Stimulated activated CD4-positive, alpha-beta T cell treated with anti-CD3 and anti-CD28 coated beads, Interleukin-1b, Interleukin-23, amount 100 ng/mL, for 24 hours (primary cell): ENCODE data around the gene LTB4R.
A peak's percentile ranks its signal among the peaks of the same experiment; 100 is the strongest.

Source experiments
- DNase-seq, 4 experiments: peaks; one replicate each; pipeline ENCODE4 v3.0.0-alpha.2; 2020; ENCODE audit warnings: low read depth in 4 of 4, low spot score in 1 of 4

The LTB4R gene

GRCh38 chr14:24310646-24311604 lies at the start of gene LTB4R:
Gene LTB4R, plus strand, starts transcription at chr14:24311502. Its CDS starts 4,150 bp downstream, at chr14:24315652.
- peak in 1 of 4 experiments; percentile 31 for DNase-seq

- no peak for DNase-seq
Observed at GRCh38 chr14:24261969-24262327, 49.4 kb upstream of the LTB4R start.

- DNase-seq: no peak
Observed at GRCh38 chr14:24262821-24263733, 48.2 kb upstream of the LTB4R start, which contains the start of gene TGM1. Gene TGM1, minus strand, starts transcription at chr14:24263177. Its CDS starts 825 bp downstream, at chr14:24262352.

GRCh38 chr14:24263848-24264247 lies 47.5 kb upstream of the LTB4R start:
- no peak for DNase-seq

- DNase-seq: no peak
Observed at GRCh38 chr14:24264298-24264697, 47.0 kb upstream of the LTB4R start.

- no peak for DNase-seq
Observed at GRCh38 chr14:24266344-24267244, 44.7 kb upstream of the LTB4R start.

GRCh38 chr14:24267516-24267915 lies 43.8 kb upstream of the LTB4R start:
- no peak for DNase-seq

- DNase-seq: no peak
Observed at GRCh38 chr14:24268225-24268624, 43.1 kb upstream of the LTB4R start.

- no peak for DNase-seq
Observed at GRCh38 chr14:24269368-24269767, 41.9 kb upstream of the LTB4R start.

- no peak for DNase-seq
Observed at GRCh38 chr14:24269910-24270536, 41.3 kb upstream of the LTB4R start.

GRCh38 chr14:24270537-24271133 lies 40.7 kb upstream of the LTB4R start:
- DNase-seq: no peak

- peak; percentile 63 to 81 (median 78) for DNase-seq
Observed at GRCh38 chr14:24271134-24271833, 40.0 kb upstream of the LTB4R start, which contains the start of gene RABGGTA. Gene RABGGTA, minus strand, starts transcription at chr14:24271597. Its CDS starts 482 bp downstream, at chr14:24271115.

GRCh38 chr14:24271834-24272263 lies 39.5 kb upstream of the LTB4R start:
- no peak for DNase-seq

- no peak for DNase-seq
Observed at GRCh38 chr14:24272467-24272866, 38.8 kb upstream of the LTB4R start.

GRCh38 chr14:24273422-24273998 lies 37.8 kb upstream of the LTB4R start:
- no peak for DNase-seq

GRCh38 chr14:24274101-24274543 lies 37.2 kb upstream of the LTB4R start:
- DNase-seq: peak in 2 of 4 experiments; percentile 19 to 36

GRCh38 chr14:24277071-24277470 lies 34.2 kb upstream of the LTB4R start:
- DNase-seq: no peak

- no peak for DNase-seq
Observed at GRCh38 chr14:24277606-24278321, 33.5 kb upstream of the LTB4R start.
